DND-41 (cell line): ENCODE measurements around the gene FHOD1.

Experiments used
- CTCF ChIP-seq: IDR thresholded peaks from 2 replicates; pipeline ENCODE4 v1.5.1; 2012; ENCODE audit warnings: borderline replicate concordance, low read length, moderate library complexity, mild to moderate bottlenecking; ENCODE audit not compliant: poor library complexity, severe bottlenecking; ENCODE audit errors: extremely low read depth
- EZH2 ChIP-seq: IDR thresholded peaks from 3 replicates; pipeline ENCODE4 v1.6.1; 2012; ENCODE audit warnings: borderline replicate concordance, low read depth, mild to moderate bottlenecking, moderate library complexity, low read length, inconsistent platforms; ENCODE audit not compliant: severe bottlenecking

GRCh38 chr16:67277999-67278772 lies 30.9 kb upstream of the FHOD1 start:
- no peak for TF ChIP-seq CTCF
- TF ChIP-seq EZH2: no peak
